ENCODE measurements around the gene INSRR. TPM values are rescaled to one million over a fixed set of nuclear protein-coding genes. Genes with fewer than 3 reads are reported as not detected.
A peak's percentile ranks its signal among the peaks of the same experiment; 100 is the strongest.

Gene INSRR
- total and polyA plus RNA-seq, 9 of the 15 experiments (the other 6 are each of a cell fraction or from before 2014, with no cell fraction given) = 0.03 to 0.18 (median 0.06) TPM; not detected in 3

GRCh38 chr1:156862997-156863599 is 4.2 kb upstream of the INSRR start (continued):
- TF ChIP-seq, protein P1, sequence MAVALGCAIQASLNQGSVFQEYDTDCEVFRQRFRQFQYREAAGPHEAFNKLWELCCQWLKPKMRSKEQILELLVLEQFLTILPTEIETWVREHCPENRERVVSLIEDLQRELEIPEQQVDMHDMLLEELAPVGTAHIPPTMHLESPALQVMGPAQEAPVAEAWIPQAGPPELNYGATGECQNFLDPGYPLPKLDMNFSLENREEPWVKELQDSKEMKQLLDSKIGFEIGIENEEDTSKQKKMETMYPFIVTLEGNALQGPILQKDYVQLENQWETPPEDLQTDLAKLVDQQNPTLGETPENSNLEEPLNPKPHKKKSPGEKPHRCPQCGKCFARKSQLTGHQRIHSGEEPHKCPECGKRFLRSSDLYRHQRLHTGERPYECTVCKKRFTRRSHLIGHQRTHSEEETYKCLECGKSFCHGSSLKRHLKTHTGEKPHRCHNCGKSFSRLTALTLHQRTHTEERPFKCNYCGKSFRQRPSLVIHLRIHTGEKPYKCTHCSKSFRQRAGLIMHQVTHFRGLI (CRISPR knock-in tag; IDR thresholded peaks at IDR 0.05) = peak; percentile 64; the same call in 1 of the 2 replicates
- TF ChIP-seq RFX1 (IDR thresholded peaks at IDR 0.05) (no peak), RBM25 (IDR thresholded peaks at IDR 0.05; ENCODE audit: low read depth, low read length, severe bottlenecking) (no peak), SMARCE1 (IDR thresholded peaks at IDR 0.05) (peak; percentile 98), KLF16 (IDR thresholded peaks at IDR 0.05) (peak; percentile 65; the same call in 1 of the 2 replicates), GATAD2B (IDR thresholded peaks at IDR 0.05; ENCODE audit: borderline replicate concordance) (peak; percentile 80; the same call in 1 of the 2 replicates), KHSRP (IDR thresholded peaks at IDR 0.05) (peak; percentile 38; the same call in 1 of the 2 replicates), HOXB6 (CRISPR knock-in tag; IDR thresholded peaks at IDR 0.05; ENCODE audit: borderline replicate concordance) (no peak), TCF3 (CRISPR knock-in tag; IDR thresholded peaks at IDR 0.05) (peak; percentile 72), MBD2 (IDR thresholded peaks at IDR 0.05; ENCODE audit: borderline replicate concordance, low read depth) (peak; percentile 70), ZNF507 (tag; conservative IDR thresholded peaks at IDR 0.05) (no peak), ATF7 (IDR thresholded peaks at IDR 0.05) (peak; percentile 36; the same call in 1 of the 2 replicates), VEZF1 (CRISPR knock-in tag; IDR thresholded peaks at IDR 0.05) (peak; percentile 74), TCF7L2 (IDR thresholded peaks at IDR 0.05; ENCODE audit: low read depth, low read length) (no peak), UBTF (IDR thresholded peaks at IDR 0.05; ENCODE audit: borderline replicate concordance in 1 of 2, low read depth in 2 of 2, low read length in 2 of 2) (0 out of 4 replicates have a peak, but pooled peaks of 1 of the 2 experiments have one; percentile 33), SMARCC2 (IDR thresholded peaks at IDR 0.05; ENCODE audit: low read depth) (peak; percentile 75; the same call in 1 of the 2 replicates), RBFOX2 (IDR thresholded peaks at IDR 0.05; ENCODE audit: low read depth, low read length) (peak; percentile 27; the same call in 1 of the 2 replicates), SMARCA5 (IDR thresholded peaks at IDR 0.05) (peak; percentile 47; the same call in 1 of the 2 replicates), NBN (IDR thresholded peaks at IDR 0.05; ENCODE audit: low read depth) (peak; percentile 94), ARHGAP35 (IDR thresholded peaks at IDR 0.05; ENCODE audit: partially characterized antibody) (peak; percentile 47)
- TF ChIP-seq, protein P2, sequence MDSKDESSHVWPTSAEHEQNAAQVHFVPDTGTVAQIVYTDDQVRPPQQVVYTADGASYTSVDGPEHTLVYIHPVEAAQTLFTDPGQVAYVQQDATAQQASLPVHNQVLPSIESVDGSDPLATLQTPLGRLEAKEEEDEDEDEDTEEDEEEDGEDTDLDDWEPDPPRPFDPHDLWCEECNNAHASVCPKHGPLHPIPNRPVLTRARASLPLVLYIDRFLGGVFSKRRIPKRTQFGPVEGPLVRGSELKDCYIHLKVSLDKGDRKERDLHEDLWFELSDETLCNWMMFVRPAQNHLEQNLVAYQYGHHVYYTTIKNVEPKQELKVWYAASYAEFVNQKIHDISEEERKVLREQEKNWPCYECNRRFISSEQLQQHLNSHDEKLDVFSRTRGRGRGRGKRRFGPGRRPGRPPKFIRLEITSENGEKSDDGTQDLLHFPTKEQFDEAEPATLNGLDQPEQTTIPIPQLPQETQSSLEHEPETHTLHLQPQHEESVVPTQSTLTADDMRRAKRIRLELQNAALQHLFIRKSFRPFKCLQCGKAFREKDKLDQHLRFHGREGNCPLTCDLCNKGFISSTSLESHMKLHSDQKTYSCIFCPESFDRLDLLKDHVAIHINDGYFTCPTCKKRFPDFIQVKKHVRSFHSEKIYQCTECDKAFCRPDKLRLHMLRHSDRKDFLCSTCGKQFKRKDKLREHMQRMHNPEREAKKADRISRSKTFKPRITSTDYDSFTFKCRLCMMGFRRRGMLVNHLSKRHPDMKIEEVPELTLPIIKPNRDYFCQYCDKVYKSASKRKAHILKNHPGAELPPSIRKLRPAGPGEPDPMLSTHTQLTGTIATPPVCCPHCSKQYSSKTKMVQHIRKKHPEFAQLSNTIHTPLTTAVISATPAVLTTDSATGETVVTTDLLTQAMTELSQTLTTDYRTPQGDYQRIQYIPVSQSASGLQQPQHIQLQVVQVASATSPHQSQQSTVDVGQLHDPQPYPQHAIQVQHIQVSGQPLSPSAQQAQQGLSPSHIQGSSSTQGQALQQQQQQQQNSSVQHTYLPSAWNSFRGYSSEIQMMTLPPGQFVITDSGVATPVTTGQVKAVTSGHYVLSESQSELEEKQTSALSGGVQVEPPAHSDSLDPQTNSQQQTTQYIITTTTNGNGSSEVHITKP (IDR thresholded peaks at IDR 0.05; ENCODE audit: partially characterized antibody) = peak; percentile 70

All from K562 (cell line).